Measurements from ENCODE around the gene PANK4. TPM values are rescaled to one million over a fixed set of nuclear protein-coding genes. Genes with fewer than 3 reads are reported as not detected.

PANK4 gene
- total RNA-seq, 2 donors from 2014 or later: 13.7 to 31.3 TPM

DNA sequence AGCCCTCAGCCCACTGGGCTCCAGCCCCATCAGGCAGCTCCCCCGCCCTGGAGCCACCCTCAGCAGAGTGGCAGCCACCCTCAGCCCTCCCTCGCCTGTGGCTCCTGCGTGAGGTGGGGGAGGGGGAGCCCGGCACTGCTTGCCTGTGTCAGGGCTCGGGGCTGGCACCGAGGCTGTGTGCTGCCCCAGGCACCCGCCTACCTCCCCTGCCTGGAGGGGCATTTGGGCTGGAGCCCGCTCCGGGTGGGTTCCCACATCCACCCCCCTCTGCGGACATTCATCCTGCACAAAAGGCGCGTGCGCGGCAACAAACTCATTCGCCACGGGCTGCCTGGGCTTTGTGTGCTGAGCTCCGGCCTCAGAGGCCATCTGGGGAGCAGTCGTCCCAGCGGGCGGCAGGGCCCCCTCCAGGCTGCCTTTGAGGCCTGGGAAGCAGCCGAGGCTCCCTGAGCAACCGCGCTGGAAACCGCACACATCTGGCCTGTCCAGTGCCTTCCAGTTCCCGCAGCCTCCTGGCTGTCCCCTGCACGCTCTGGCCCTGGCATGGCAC lies 17.2 kb upstream of the PANK4 start:
- no peak for TF ChIP-seq CTCF (IDR thresholded peaks at IDR 0.05)
- TF ChIP-seq POLR2A (IDR thresholded peaks at IDR 0.05): no peak
- intact Hi-C loops (cut with DNase I): no loop called here
- no peak for DNase-seq
- WGBS, 2 donors: 58% methylated on average over 16 of the region's 26 CpGs; no CpG with 5 or more reads in 1 of the 2 donors
- ATAC-seq: no peak
- H3K27ac ChIP-seq: no peak overlapping the region
- no peak overlapping the region for H3K4me3 ChIP-seq
- no peaks in the 10 kb centered on the region for H3K9me3 ChIP-seq
- H3K36me3 ChIP-seq (replicated peaks in 1 of 2; ENCODE audit: insufficient read depth in 1 of 2, low read depth in 2 of 2): no peaks in the 10 kb centered on the region
- peaks cover 37% of the 10 kb centered on the region for H3K4me1 ChIP-seq
- H3K27me3 ChIP-seq: peaks cover 0 to 4% of the 10 kb centered on the region in 2 donors

DNA sequence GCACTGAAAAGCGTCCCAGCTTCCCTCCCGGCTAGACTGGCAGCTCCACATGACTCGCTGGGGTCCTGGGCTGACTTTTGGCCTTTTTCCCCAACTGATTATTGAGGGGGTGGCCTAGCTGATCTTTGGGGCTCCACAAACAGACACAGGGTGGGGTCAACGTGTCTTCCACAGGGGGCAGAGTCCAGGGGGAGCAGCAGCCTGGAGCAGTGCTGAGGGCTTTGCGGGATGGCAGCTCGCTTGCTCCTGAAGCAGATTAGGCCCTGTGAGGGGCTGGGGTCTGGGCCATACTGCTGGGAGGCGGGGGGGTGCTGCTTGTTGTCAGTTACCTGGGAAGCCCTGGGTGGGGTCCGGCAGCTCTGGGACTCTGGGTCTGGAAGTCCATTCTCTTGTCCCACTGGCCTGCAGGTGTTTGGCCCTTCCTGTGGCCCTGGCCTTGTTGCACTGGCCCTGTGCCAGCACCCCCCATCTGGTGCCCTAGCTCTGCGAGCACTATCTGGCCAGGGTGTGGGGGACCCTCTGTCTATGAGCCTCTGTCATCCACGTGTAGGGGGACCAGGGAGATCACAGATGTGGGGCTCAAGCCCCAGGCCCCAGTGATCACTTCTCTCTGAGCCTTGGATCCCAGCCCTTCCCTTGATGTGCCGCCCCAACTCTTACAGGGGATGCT lies 16.0 kb upstream of the PANK4 start:
- no peak for ATAC-seq
- intact Hi-C loops (cut with DNase I): no loop called here
- peaks cover 26% of the 10 kb centered on the region for H3K4me1 ChIP-seq
- DNase-seq: no peak
- WGBS, 2 donors: 81 to 88% methylated on average over 2 to 11 of the region's 11 CpGs
- no peaks in the 10 kb centered on the region for H3K9me3 ChIP-seq
- no peak overlapping the region for H3K4me3 ChIP-seq
- no peaks in the 10 kb centered on the region for H3K36me3 ChIP-seq (replicated peaks in 1 of 2; ENCODE audit: insufficient read depth in 1 of 2, low read depth in 2 of 2)
- no peak overlapping the region for H3K27ac ChIP-seq
- TF ChIP-seq POLR2A (IDR thresholded peaks at IDR 0.05): no peak
- TF ChIP-seq CTCF (IDR thresholded peaks at IDR 0.05): no peak
- peaks cover 0 to 4% of the 10 kb centered on the region in 2 donors for H3K27me3 ChIP-seq

DNA sequence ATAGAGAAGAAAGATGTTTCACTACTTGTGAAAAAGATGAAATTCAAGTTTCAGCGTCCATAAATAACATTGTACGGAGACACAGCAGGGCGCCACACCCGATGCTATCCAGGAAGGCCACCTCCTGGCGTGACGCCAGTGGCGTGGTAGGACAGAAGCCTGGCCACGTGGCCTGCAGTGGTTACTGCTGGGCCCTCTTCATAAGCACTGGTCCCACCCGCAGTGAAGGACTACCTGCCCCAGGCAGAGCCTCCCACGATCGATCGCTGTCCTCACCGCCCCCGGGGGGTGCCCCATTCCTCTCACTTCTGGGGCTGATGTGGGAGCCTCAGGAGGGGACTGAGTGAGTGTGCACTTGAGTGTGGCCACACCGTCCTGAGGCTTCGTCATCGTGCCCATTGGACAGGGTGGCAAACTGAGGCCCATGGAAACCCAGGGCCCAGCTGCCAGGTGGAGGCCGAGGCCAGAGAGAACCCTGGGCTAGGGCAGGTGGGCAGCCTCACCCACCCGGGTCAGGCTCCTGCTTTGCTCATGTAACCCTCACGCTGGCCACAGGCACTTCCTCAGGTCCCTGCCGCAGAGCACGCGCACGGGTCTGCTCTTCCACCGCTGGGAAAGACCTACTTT lies 15.3 kb upstream of the PANK4 start:
- peaks cover 0 to 4% of the 10 kb centered on the region in 2 donors for H3K27me3 ChIP-seq
- DNase-seq (peak in 2 of 4 donors; percentile 57 to 59), ATAC-seq (no peak)
- no peaks in the 10 kb centered on the region for H3K36me3 ChIP-seq (replicated peaks in 1 of 2; ENCODE audit: insufficient read depth in 1 of 2, low read depth in 2 of 2)
- intact Hi-C loops (cut with DNase I): no loop called here
- no peak overlapping the region for H3K27ac ChIP-seq
- no peak overlapping the region for H3K4me3 ChIP-seq
- H3K9me3 ChIP-seq: no peaks in the 10 kb centered on the region
- peaks cover 20% of the 10 kb centered on the region for H3K4me1 ChIP-seq
- WGBS, 2 donors: 67 to 70% methylated on average over 23 to 25 of the region's 25 CpGs
- TF ChIP-seq POLR2A (IDR thresholded peaks at IDR 0.05) (no peak), CTCF (IDR thresholded peaks at IDR 0.05) (no peak)

GRCh38 chr1:2540816-2541492 lies 14.6 kb upstream of the PANK4 start:
- Histone ChIP-seq H3K4me3 (no peak overlapping the region), H3K9me3 (no peaks in the 10 kb centered on the region), H3K4me1 (peaks cover 14% of the 10 kb centered on the region), H3K27ac (no peak overlapping the region), H3K27me3 (peaks cover 0 to 4% of the 10 kb centered on the region in 2 donors), H3K36me3 (replicated peaks in 1 of 2; ENCODE audit: insufficient read depth in 1 of 2, low read depth in 2 of 2) (no peaks in the 10 kb centered on the region)
- no peak for TF ChIP-seq CTCF (IDR thresholded peaks at IDR 0.05)
- no peak for TF ChIP-seq POLR2A (IDR thresholded peaks at IDR 0.05)
- DNase-seq (no peak), ATAC-seq (no peak)
- intact Hi-C loops (cut with DNase I): no loop called here
- 25 to 55% methylated on average over 6 to 14 of the region's 39 CpGs for WGBS, 2 donors

All from body of pancreas (tissue), 4 donors.